Upper lobe of left lung (tissue), 6 donors: ENCODE data around the gene CHP1. TPM values are rescaled to one million over a fixed set of nuclear protein-coding genes. Genes with fewer than 3 reads are reported as not detected.

Experiments
- ATAC-seq, 2 donors: fragments of 200-7000 bp; cut with Tn5 transposase; one replicate each; pipeline ENCODE4 v1.9.1; 2022; ENCODE audit warnings: mild to moderate bottlenecking in 2 of 2, moderate library complexity in 2 of 2; ENCODE audit not compliant: low FRiP score in 2 of 2
- DNase-seq, 2 donors: peaks; one replicate each; pipeline ENCODE4 v3.0.0-alpha.2; 2019 to 2020
- H3K27ac ChIP-seq, 4 donors: fragments of 200-600 bp; sonication (generic); one replicate each; pipeline ENCODE4 v1.5.1; 2016 to 2019
- H3K27me3 ChIP-seq, 4 donors: fragments of 200-600 bp; sonication (generic); one replicate each; pipeline ENCODE4 v1.5.1; 2017 to 2019
- H3K36me3 ChIP-seq, 4 donors: fragments of 200-600 bp; sonication (generic); one replicate each; pipeline ENCODE4 v1.5.1; 2016 to 2019
- H3K4me1 ChIP-seq, 4 donors: fragments of 200-600 bp; sonication (generic); one replicate each; pipeline ENCODE4 v1.5.1; 2018 to 2019
- H3K4me3 ChIP-seq, 4 donors: fragments of 200-600 bp; sonication (generic); one replicate each; pipeline ENCODE4 v1.5.1; 2017 to 2019; ENCODE audit warnings: mild to moderate bottlenecking in 2 of 4, moderate library complexity in 1 of 4
- H3K9me3 ChIP-seq, 4 donors: fragments of 200-600 bp; sonication (generic); one replicate each; pipeline ENCODE4 v1.5.1; 2018 to 2019
- CTCF ChIP-seq, 6 experiments: fragments of 450-650 bp in 4 of 6; fragments of 200-600 bp in 2 of 6; sonication (generic) in 2 of 6; IDR thresholded peaks; one replicate each; pipeline ENCODE4 v1.5.1; 2016 to 2019; ENCODE audit warnings: antibody characterized with exemption in 6 of 6
- EP300 ChIP-seq, 4 donors: sonication (generic); formaldehyde crosslinking; IDR thresholded peaks; one replicate each; pipeline ENCODE4 v1.5.1; 2017; ENCODE audit warnings: antibody characterized with exemption in 4 of 4, control low read depth in 2 of 4
- POLR2A ChIP-seq, 4 donors: fragments of 450-650 bp; IDR thresholded peaks; one replicate each; pipeline ENCODE4 v1.5.1; 2016 to 2017; ENCODE audit warnings: antibody characterized with exemption in 4 of 4, mild to moderate bottlenecking in 2 of 4
- POLR2AphosphoS5 ChIP-seq, 2 donors: sonication (generic); formaldehyde crosslinking; IDR thresholded peaks; one replicate each; pipeline ENCODE4 v1.5.1; 2017; ENCODE audit warnings: antibody characterized with exemption in 2 of 2
- WGBS, 2 donors: methylation state at CpG; one replicate each; pipeline ENCODE4 v1.1.5; 2017 to 2018; 5-methylcytosine and 5-hydroxymethylcytosine counted together
- total RNA-seq, 6 donors: library from RNA; depleted of rRNA in 4 of 6; stranded (reverse); fragments of >200 nt in 4 of 6; gene quantifications; one replicate each; pipeline versions ENCODE4 v1.1.0 to v1.2.1, GENCODE V29; 2016 to 2021
- donor health status: DM: no; HTN: no; CAD: no; lungs with moderate emphysema.
- donor health status: DM: no; HTN: yes; CAD: no; lungs with severe emphysema.

CHP1 gene
- total RNA-seq, 6 donors from 2014 or later: 130 to 264 (median 200) TPM

- no peak for TF ChIP-seq POLR2AphosphoS5 (IDR thresholded peaks at IDR 0.05)
- no peak for TF ChIP-seq EP300 (IDR thresholded peaks at IDR 0.05)
- no peak for TF ChIP-seq CTCF (IDR thresholded peaks at IDR 0.05)
- TF ChIP-seq POLR2A (IDR thresholded peaks at IDR 0.05): no peak
- H3K4me1 ChIP-seq: peaks cover 8 to 35% (median 27%) of the 10 kb centered on the region in 4 donors
- WGBS, 2 donors: 72 to 80% methylated on average over 8 of the region's 8 CpGs
- H3K27ac ChIP-seq: peak overlapping the region in 1 of 4 donors; percentile 16
- peaks cover 16 to 68% (median 23%) of the 10 kb centered on the region in 4 donors for H3K36me3 ChIP-seq
- DNase-seq (no peak), ATAC-seq (no peak)
- no peaks in the 10 kb centered on the region for H3K27me3 ChIP-seq
- no peak overlapping the region for H3K4me3 ChIP-seq
- no peaks in the 10 kb centered on the region for H3K9me3 ChIP-seq
Observed at GRCh38 chr15:41262571-41262970, 31.5 kb downstream of the CHP1 start.

GRCh38 chr15:41263891-41264351 is 32.9 kb downstream of the CHP1 start:
- H3K9me3 ChIP-seq: no peaks in the 10 kb centered on the region
- H3K4me1 ChIP-seq: peaks cover 4 to 30% (median 18%) of the 10 kb centered on the region in 4 donors
- no peak overlapping the region for H3K4me3 ChIP-seq
- 38 to 64% methylated on average over 6 of the region's 6 CpGs for WGBS, 2 donors
- TF ChIP-seq POLR2AphosphoS5 (IDR thresholded peaks at IDR 0.05) (no peak), POLR2A (IDR thresholded peaks at IDR 0.05) (no peak), CTCF (IDR thresholded peaks at IDR 0.05) (no peak), EP300 (IDR thresholded peaks at IDR 0.05) (no peak)
- peak in 1 of 2 donors; percentile 26 for ATAC-seq
- peaks cover 16 to 64% (median 22%) of the 10 kb centered on the region in 4 donors for H3K36me3 ChIP-seq
- no peak for DNase-seq
- H3K27me3 ChIP-seq: no peaks in the 10 kb centered on the region
- H3K27ac ChIP-seq: peak overlapping the region in 2 of 4 donors; percentile 41 to 51

GRCh38 chr15:41269887-41270286 is 38.8 kb downstream of the CHP1 start:
- Histone ChIP-seq H3K27ac (no peak overlapping the region), H3K9me3 (no peaks in the 10 kb centered on the region), H3K4me1 (no peaks in the 10 kb centered on the region), H3K27me3 (no peaks in the 10 kb centered on the region), H3K36me3 (peaks cover 19 to 85% (median 42%) of the 10 kb centered on the region in 4 donors), H3K4me3 (no peak overlapping the region)
- no peak for TF ChIP-seq CTCF (IDR thresholded peaks at IDR 0.05)
- no peak for TF ChIP-seq EP300 (IDR thresholded peaks at IDR 0.05)
- no peak for TF ChIP-seq POLR2AphosphoS5 (IDR thresholded peaks at IDR 0.05)
- no peak for TF ChIP-seq POLR2A (IDR thresholded peaks at IDR 0.05)
- DNase-seq: no peak
- 93 to 95% methylated on average over 2 of the region's 2 CpGs for WGBS, 2 donors
- no peak for ATAC-seq

GRCh38 chr15:41276831-41277230 is 45.8 kb downstream of the CHP1 start:
- Histone ChIP-seq H3K9me3 (no peaks in the 10 kb centered on the region), H3K4me1 (no peaks in the 10 kb centered on the region), H3K27ac (no peak overlapping the region), H3K4me3 (no peak overlapping the region), H3K36me3 (peaks cover 7 to 70% (median 46%) of the 10 kb centered on the region in 4 donors), H3K27me3 (no peaks in the 10 kb centered on the region)
- ATAC-seq: no peak
- no peak for DNase-seq
- TF ChIP-seq POLR2AphosphoS5 (IDR thresholded peaks at IDR 0.05) (no peak), POLR2A (IDR thresholded peaks at IDR 0.05) (no peak)

- Histone ChIP-seq H3K27me3 (no peaks in the 10 kb centered on the region), H3K9me3 (no peaks in the 10 kb centered on the region), H3K36me3 (peaks cover 4 to 56% (median 35%) of the 10 kb centered on the region in 4 donors), H3K4me3 (no peak overlapping the region), H3K4me1 (peaks cover 2 to 5% (median 4%) of the 10 kb centered on the region in 4 donors), H3K27ac (no peak overlapping the region)
- no peak for TF ChIP-seq POLR2A (IDR thresholded peaks at IDR 0.05)
- no peak for TF ChIP-seq CTCF (IDR thresholded peaks at IDR 0.05)
- no peak for TF ChIP-seq POLR2AphosphoS5 (IDR thresholded peaks at IDR 0.05)
- TF ChIP-seq EP300 (IDR thresholded peaks at IDR 0.05): no peak
- 93 to 97% methylated on average over 3 of the region's 3 CpGs for WGBS, 2 donors
- ATAC-seq (no peak), DNase-seq (no peak)
Observed at GRCh38 chr15:41278319-41278718, 47.3 kb downstream of the CHP1 start.
